ENCODE results near the gene MAP7D3. TPM values are rescaled to one million over a fixed set of nuclear protein-coding genes. Genes with fewer than 3 reads are reported as not detected.

MAP7D3 gene
- polyA plus RNA-seq, 1 donor from 2014 or later: 0.68 TPM

DNA sequence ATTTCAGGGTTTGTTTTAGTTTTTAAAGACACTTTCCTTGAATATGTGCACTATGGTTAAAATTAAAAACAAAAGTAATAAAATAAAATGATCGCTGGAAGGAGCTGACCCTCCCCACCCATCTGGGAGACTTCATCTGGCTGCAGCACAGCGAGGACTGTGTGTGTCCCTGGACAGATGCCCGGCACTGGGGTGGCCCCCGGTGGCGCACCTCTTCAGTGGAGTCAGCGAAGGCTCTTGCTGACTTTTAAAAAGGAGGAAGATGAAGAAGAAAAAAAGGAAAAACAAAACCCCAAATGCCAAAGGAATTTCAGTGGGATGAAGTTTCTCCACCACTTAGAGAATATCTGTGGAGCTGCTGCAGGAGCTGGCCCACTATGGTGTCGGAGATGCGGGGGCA lies 44.2 kb upstream of the MAP7D3 start:
- Histone ChIP-seq H4K20me1 (ENCODE audit: insufficient read depth) (no peaks in the 10 kb centered on the region), H3K4me2 (ENCODE audit: low read length) (no peak overlapping the region), H2AFZ (ENCODE audit: low read depth, low read length) (no peak overlapping the region), H3K27me3 (ENCODE audit: insufficient read depth, low read depth, low read length) (no peaks in the 10 kb centered on the region), H3K79me2 (replicated peaks; ENCODE audit: insufficient read depth, low read length) (no peaks in the 10 kb centered on the region), H3K36me3 (ENCODE audit: insufficient read depth, low read length) (no peaks in the 10 kb centered on the region), H3K9me2 (ENCODE audit: insufficient read depth, low read length) (no peaks in the 10 kb centered on the region), H3F3A (ENCODE audit: insufficient read depth, low read length, poor library complexity, severe bottlenecking) (no peaks in the 10 kb centered on the region), H3K9ac (ENCODE audit: low read length) (no peak overlapping the region), H3K9me3 (ENCODE audit: low read length) (no peaks in the 10 kb centered on the region), H3K27ac (ENCODE audit: low read length) (no peak overlapping the region), H3K4me3 (ENCODE audit: low read length) (no peak overlapping the region)
- no peak for TF ChIP-seq EZH2 (IDR thresholded peaks at IDR 0.05; ENCODE audit: borderline replicate concordance, insufficient read depth, low read length, poor library complexity, severe bottlenecking)
- TF ChIP-seq SMC3 (conservative IDR thresholded peaks at IDR 0.05; ENCODE audit: poor library complexity): no peak
- TF ChIP-seq MXI1 (conservative IDR thresholded peaks at IDR 0.05; ENCODE audit: poor library complexity, severe bottlenecking): no peak
- TF ChIP-seq TAF1 (IDR thresholded peaks at IDR 0.05; ENCODE audit: low read depth): no peak
- TF ChIP-seq, protein P1, sequence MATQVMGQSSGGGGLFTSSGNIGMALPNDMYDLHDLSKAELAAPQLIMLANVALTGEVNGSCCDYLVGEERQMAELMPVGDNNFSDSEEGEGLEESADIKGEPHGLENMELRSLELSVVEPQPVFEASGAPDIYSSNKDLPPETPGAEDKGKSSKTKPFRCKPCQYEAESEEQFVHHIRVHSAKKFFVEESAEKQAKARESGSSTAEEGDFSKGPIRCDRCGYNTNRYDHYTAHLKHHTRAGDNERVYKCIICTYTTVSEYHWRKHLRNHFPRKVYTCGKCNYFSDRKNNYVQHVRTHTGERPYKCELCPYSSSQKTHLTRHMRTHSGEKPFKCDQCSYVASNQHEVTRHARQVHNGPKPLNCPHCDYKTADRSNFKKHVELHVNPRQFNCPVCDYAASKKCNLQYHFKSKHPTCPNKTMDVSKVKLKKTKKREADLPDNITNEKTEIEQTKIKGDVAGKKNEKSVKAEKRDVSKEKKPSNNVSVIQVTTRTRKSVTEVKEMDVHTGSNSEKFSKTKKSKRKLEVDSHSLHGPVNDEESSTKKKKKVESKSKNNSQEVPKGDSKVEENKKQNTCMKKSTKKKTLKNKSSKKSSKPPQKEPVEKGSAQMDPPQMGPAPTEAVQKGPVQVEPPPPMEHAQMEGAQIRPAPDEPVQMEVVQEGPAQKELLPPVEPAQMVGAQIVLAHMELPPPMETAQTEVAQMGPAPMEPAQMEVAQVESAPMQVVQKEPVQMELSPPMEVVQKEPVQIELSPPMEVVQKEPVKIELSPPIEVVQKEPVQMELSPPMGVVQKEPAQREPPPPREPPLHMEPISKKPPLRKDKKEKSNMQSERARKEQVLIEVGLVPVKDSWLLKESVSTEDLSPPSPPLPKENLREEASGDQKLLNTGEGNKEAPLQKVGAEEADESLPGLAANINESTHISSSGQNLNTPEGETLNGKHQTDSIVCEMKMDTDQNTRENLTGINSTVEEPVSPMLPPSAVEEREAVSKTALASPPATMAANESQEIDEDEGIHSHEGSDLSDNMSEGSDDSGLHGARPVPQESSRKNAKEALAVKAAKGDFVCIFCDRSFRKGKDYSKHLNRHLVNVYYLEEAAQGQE (IDR thresholded peaks at IDR 0.05; ENCODE audit: borderline replicate concordance): no peak
- TF ChIP-seq EP300 (conservative IDR thresholded peaks at IDR 0.05; ENCODE audit: poor library complexity, severe bottlenecking): no peak
- TF ChIP-seq, protein P2, sequence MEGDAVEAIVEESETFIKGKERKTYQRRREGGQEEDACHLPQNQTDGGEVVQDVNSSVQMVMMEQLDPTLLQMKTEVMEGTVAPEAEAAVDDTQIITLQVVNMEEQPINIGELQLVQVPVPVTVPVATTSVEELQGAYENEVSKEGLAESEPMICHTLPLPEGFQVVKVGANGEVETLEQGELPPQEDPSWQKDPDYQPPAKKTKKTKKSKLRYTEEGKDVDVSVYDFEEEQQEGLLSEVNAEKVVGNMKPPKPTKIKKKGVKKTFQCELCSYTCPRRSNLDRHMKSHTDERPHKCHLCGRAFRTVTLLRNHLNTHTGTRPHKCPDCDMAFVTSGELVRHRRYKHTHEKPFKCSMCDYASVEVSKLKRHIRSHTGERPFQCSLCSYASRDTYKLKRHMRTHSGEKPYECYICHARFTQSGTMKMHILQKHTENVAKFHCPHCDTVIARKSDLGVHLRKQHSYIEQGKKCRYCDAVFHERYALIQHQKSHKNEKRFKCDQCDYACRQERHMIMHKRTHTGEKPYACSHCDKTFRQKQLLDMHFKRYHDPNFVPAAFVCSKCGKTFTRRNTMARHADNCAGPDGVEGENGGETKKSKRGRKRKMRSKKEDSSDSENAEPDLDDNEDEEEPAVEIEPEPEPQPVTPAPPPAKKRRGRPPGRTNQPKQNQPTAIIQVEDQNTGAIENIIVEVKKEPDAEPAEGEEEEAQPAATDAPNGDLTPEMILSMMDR (IDR thresholded peaks at IDR 0.05; ENCODE audit: poor library complexity, severe bottlenecking): no peak
- TF ChIP-seq POLR2AphosphoS5 (IDR thresholded peaks at IDR 0.05): no peak
- no peak for TF ChIP-seq RAD21 (conservative IDR thresholded peaks at IDR 0.05)

DNA sequence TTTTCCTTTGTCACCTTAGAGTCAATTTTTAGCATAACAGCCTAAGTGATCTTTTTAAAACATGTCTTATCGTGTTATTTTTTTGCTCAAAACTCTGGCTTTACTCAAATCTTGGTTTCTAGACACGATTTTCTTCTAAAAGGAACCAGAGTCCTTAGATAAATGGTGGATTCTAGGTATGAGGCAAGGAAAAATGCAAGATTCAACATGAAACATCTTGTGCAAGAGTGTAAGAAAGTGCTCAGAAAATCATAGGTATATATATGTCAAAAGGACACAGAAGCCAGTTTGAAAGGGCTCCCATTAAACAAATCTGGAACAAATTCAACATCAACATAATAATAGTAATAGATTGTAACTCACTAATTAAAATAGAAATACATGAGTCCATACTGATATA lies 41.5 kb upstream of the MAP7D3 start:
- H3K9ac ChIP-seq (ENCODE audit: low read length): no peak overlapping the region
- no peaks in the 10 kb centered on the region for H3K79me2 ChIP-seq (replicated peaks; ENCODE audit: insufficient read depth, low read length)
- no peaks in the 10 kb centered on the region for H3K9me2 ChIP-seq (ENCODE audit: insufficient read depth, low read length)
- no peak overlapping the region for H3K4me3 ChIP-seq (ENCODE audit: low read length)
- no peak overlapping the region for H3K27ac ChIP-seq (ENCODE audit: low read length)
- TF ChIP-seq RAD21 (conservative IDR thresholded peaks at IDR 0.05) (no peak), POLR2AphosphoS5 (IDR thresholded peaks at IDR 0.05) (no peak), EP300 (conservative IDR thresholded peaks at IDR 0.05; ENCODE audit: poor library complexity, severe bottlenecking) (no peak), MXI1 (conservative IDR thresholded peaks at IDR 0.05; ENCODE audit: poor library complexity, severe bottlenecking) (no peak), TAF1 (IDR thresholded peaks at IDR 0.05; ENCODE audit: low read depth) (no peak), SMC3 (conservative IDR thresholded peaks at IDR 0.05; ENCODE audit: poor library complexity) (no peak), EZH2 (IDR thresholded peaks at IDR 0.05; ENCODE audit: borderline replicate concordance, insufficient read depth, low read length, poor library complexity, severe bottlenecking) (no peak)
- TF ChIP-seq, protein P2 (IDR thresholded peaks at IDR 0.05; ENCODE audit: poor library complexity, severe bottlenecking): no peak
- TF ChIP-seq, protein P1 (IDR thresholded peaks at IDR 0.05; ENCODE audit: borderline replicate concordance): no peak
- H4K20me1 ChIP-seq (ENCODE audit: insufficient read depth): no peaks in the 10 kb centered on the region
- no peaks in the 10 kb centered on the region for H3K9me3 ChIP-seq (ENCODE audit: low read length)
- no peaks in the 10 kb centered on the region for H3F3A ChIP-seq (ENCODE audit: insufficient read depth, low read length, poor library complexity, severe bottlenecking)
- no peaks in the 10 kb centered on the region for H3K36me3 ChIP-seq (ENCODE audit: insufficient read depth, low read length)
- no peak overlapping the region for H2AFZ ChIP-seq (ENCODE audit: low read depth, low read length)
- no peak overlapping the region for H3K4me2 ChIP-seq (ENCODE audit: low read length)
- H3K27me3 ChIP-seq (ENCODE audit: insufficient read depth, low read depth, low read length): no peaks in the 10 kb centered on the region

Measured in neural cell (in vitro differentiated cells).